Body of pancreas (tissue), 4 donors: ENCODE data around the gene HAND1. TPM values are rescaled to one million over a fixed set of nuclear protein-coding genes. Genes with fewer than 3 reads are reported as not detected.

Source experiments
- ATAC-seq: fragments of 150-250 bp; one replicate; pipeline ENCODE4 v1.9.1; 2016
- DNase-seq, 4 donors: peaks; one replicate each; pipeline ENCODE4 v3.0.0-alpha.2; 2019
- H3K27ac ChIP-seq, 4 donors: fragments of 200-600 bp; sonication (generic); 1 replicate in 3 of 4; 2 replicates in 1 of 4; pipeline versions ENCODE4 v1.5.1 to v1.6.1; 2016 to 2019; ENCODE audit warnings: mild to moderate bottlenecking in 1 of 4, mixed read lengths in 1 of 4, moderate library complexity in 1 of 4
- H3K27me3 ChIP-seq, 2 donors: fragments of 200-600 bp; sonication (generic); one replicate each; pipeline ENCODE4 v1.6.0; 2016; ENCODE audit warnings: mild to moderate bottlenecking in 1 of 2
- H3K36me3 ChIP-seq, 2 donors: fragments of 200-600 bp; sonication (generic); replicated peaks in 1 of 2; 2 replicates each; pipeline ENCODE4 v1.5.1; 2016; ENCODE audit warnings: low read depth in 2 of 2; ENCODE audit not compliant: insufficient read depth in 1 of 2
- H3K4me1 ChIP-seq: fragments of 200-600 bp; sonication (generic); one replicate; pipeline ENCODE4 v1.6.0; 2016
- H3K4me3 ChIP-seq, 2 donors: fragments of 200-600 bp; sonication (generic); 1 replicate in 1 of 2; 2 replicates in 1 of 2; pipeline ENCODE4 v1.5.1; 2016 to 2019
- H3K9me3 ChIP-seq, 3 donors: fragments of 200-600 bp; sonication (generic); 1 replicate in 2 of 3; 2 replicates in 1 of 3; pipeline ENCODE4 v1.5.1; 2016
- POLR2A ChIP-seq, 3 donors: fragments of 450-650 bp; IDR thresholded peaks; one replicate each; pipeline ENCODE4 v1.6.1; 2016; ENCODE audit warnings: antibody characterized with exemption in 3 of 3, mild to moderate bottlenecking in 2 of 3
- whole genome bisulfite sequencing, 2 donors: methylation state at CpG; one replicate each; pipeline ENCODE4 v1.1.5; 2017; 5-methylcytosine and 5-hydroxymethylcytosine counted together
- intact Hi-C: fragments of 100-400 bp; cut with DNase I; formaldehyde crosslinking; loops from one replicate; pipeline ENCODE4 v1.15.1; 2023
- total RNA-seq, 2 donors: library from RNA; depleted of rRNA; stranded (reverse); fragments of >200 nt; gene quantifications; one replicate each; pipeline ENCODE4 v1.1.0, GENCODE V29; 2016
- TF ChIP-seq, protein P1 (sequence below), 7 experiments: fragments of 450-650 bp in 4 of 7; fragments of 200-600 bp in 3 of 7; sonication (generic) in 3 of 7; IDR thresholded peaks; one replicate each; pipeline ENCODE4 v1.5.1; 2016 to 2019; ENCODE audit warnings: antibody characterized with exemption in 7 of 7

HAND1 gene
- total RNA-seq, 2 donors from 2014 or later: not detected

GRCh38 chr5:154451957-154452356 is 26.1 kb downstream of the HAND1 start:
- WGBS, 2 donors: 84 to 85% methylated on average over 8 of the region's 8 CpGs
- intact Hi-C loops: loop anchor here (5.0 kb wide), 1 partner anchor 165 kb away; no protein-coding TSS in a partner anchor
- Histone ChIP-seq H3K9me3 (no peaks in the 10 kb centered on the region), H3K4me1 (peaks cover 18% of the 10 kb centered on the region), H3K4me3 (no peak overlapping the region), H3K36me3 (peaks cover 0 to 20% of the 10 kb centered on the region in 2 donors), H3K27me3 (no peaks in the 10 kb centered on the region), H3K27ac (no peak overlapping the region)
- no peak for DNase-seq
- TF ChIP-seq, protein P1, sequence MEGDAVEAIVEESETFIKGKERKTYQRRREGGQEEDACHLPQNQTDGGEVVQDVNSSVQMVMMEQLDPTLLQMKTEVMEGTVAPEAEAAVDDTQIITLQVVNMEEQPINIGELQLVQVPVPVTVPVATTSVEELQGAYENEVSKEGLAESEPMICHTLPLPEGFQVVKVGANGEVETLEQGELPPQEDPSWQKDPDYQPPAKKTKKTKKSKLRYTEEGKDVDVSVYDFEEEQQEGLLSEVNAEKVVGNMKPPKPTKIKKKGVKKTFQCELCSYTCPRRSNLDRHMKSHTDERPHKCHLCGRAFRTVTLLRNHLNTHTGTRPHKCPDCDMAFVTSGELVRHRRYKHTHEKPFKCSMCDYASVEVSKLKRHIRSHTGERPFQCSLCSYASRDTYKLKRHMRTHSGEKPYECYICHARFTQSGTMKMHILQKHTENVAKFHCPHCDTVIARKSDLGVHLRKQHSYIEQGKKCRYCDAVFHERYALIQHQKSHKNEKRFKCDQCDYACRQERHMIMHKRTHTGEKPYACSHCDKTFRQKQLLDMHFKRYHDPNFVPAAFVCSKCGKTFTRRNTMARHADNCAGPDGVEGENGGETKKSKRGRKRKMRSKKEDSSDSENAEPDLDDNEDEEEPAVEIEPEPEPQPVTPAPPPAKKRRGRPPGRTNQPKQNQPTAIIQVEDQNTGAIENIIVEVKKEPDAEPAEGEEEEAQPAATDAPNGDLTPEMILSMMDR (IDR thresholded peaks at IDR 0.05): no peak
- no peak for TF ChIP-seq POLR2A (IDR thresholded peaks at IDR 0.05)
- ATAC-seq: no peak

DNA sequence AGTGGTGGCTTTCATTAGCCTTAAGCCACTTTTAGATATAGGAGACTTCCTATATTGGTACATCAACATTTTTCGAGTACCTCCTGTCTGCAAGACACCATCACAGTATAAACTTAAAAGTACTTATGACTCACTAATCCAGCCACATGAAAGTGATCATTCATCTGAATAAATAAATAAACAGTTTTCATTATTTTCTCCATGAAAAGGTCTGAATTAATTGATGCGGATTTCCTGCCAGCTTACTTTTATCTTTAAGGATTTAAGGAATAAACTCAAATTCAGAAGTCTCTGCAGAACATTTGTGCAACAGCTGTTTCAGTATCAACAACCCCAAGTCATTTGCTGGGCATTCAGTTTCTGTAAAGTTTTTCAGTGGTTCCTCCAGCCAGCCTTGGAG is 28.2 kb downstream of the HAND1 start:
- Histone ChIP-seq H3K9me3 (no peaks in the 10 kb centered on the region), H3K27ac (no peak overlapping the region), H3K4me3 (no peak overlapping the region), H3K27me3 (no peaks in the 10 kb centered on the region), H3K36me3 (peaks cover 0 to 16% of the 10 kb centered on the region in 2 donors), H3K4me1 (peaks cover 20% of the 10 kb centered on the region)
- intact Hi-C loops: loop anchor here (5.0 kb wide), 1 partner anchor 168 kb away; no protein-coding TSS in a partner anchor
- ATAC-seq (no peak), DNase-seq (no peak)
- WGBS, 2 donors: 90 to 92% methylated on average over 2 of the region's 2 CpGs
- TF ChIP-seq POLR2A (IDR thresholded peaks at IDR 0.05): no peak
- TF ChIP-seq, protein P1 (IDR thresholded peaks at IDR 0.05): no peak

DNA sequence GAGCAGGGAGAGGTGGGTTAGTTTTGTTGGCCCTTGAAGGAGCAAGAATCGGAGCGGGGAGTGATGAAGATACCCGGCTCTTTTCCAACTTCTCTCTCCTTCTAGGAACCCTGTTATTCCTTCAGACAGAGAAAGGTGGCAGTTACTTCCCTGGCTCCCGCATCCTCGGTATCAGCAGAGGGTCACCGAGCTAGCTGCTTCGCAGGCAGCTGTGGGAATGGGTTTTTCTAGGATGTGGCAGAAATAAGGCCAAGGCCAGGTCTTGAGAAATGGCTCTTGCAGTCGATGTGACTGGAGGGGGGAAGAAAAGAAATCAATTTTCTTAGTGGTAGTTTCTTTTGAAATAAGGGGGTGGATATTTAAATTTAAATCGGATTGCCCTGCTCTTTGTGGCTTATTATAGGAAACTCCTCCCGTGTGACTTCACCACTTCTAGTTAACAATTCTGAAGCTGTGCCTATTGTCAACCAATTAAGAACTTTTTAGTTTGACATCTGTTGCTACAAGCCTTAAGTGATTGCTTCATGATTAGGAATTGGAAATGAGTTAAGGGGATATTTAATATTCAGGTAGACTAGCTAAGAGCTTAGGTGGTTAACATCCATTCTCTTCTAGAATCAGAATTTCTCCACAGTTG is 30.8 kb downstream of the HAND1 start:
- peak overlapping the region; percentile 83 to 97 for H3K4me3 ChIP-seq
- H3K27me3 ChIP-seq: no peaks in the 10 kb centered on the region
- intact Hi-C loops: no loop called here
- peak in 1 of 3 donors; percentile 1 for TF ChIP-seq POLR2A (IDR thresholded peaks at IDR 0.05)
- TF ChIP-seq, protein P1 (IDR thresholded peaks at IDR 0.05): no peak
- DNase-seq (no peak), ATAC-seq (no peak)
- WGBS, 2 donors: 6 to 9% methylated on average over 10 of the region's 10 CpGs
- H3K4me1 ChIP-seq: peaks cover 26% of the 10 kb centered on the region
- H3K9me3 ChIP-seq: no peaks in the 10 kb centered on the region
- peaks cover 0 to 3% of the 10 kb centered on the region in 2 donors for H3K36me3 ChIP-seq
- H3K27ac ChIP-seq: peak overlapping the region in 1 of 4 donors; percentile 67

DNA sequence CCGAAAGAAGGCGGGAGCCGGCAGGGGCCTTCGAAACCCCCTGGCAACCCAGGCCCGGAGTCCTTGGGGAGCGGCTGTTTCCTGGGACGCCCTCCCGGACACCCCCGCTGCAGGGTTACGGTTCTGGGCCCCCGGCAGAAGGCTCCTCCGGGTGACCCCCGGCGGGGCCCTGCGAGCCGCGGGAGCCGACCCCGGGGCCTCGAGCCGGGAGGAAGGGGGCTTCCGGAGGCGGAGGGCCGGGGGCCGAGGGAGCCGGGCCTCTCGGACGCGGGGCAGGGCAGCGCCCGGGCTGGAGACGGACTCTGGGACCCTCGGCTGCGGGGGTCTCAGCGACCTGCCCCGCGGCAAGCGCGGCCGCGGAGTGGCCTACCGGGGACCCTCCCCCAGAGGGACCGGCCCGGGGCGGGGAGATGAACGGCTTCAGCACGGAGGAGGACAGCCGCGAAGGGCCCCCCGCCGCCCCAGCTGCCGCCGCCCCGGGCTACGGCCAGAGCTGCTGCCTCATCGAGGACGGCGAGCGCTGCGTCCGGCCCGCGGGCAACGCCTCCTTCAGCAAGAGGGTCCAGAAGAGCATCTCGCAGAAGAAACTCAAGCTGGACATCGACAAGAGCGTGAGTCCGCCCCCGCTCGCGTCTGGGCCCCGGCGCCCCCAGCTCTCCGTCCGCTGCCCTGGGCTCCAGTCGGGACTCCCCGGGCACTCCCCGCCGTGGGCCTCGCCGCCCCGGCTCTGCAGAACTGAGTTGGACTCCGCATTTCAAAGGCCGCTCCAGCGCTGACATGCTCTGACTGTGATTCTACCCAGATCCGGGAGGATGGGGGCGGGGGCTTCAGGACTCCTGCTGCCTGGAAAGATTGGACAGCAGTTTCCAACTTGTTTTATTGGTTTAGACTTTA is 31.6 kb downstream of the HAND1 start:
- WGBS, 2 donors: 0 to 1% methylated on average over 6 to 35 of the region's 87 CpGs
- peak in 1 of 3 donors; percentile 25 for TF ChIP-seq POLR2A (IDR thresholded peaks at IDR 0.05)
- TF ChIP-seq, protein P1 (IDR thresholded peaks at IDR 0.05): no peak
- ATAC-seq (peak; percentile 36), DNase-seq (peak; percentile 43 to 53 (median 48))
- peak overlapping the region; percentile 83 to 97 for H3K4me3 ChIP-seq
- H3K27me3 ChIP-seq: no peaks in the 10 kb centered on the region
- H3K36me3 ChIP-seq: peaks cover 0 to 3% of the 10 kb centered on the region in 2 donors
- H3K9me3 ChIP-seq: no peaks in the 10 kb centered on the region
- peaks cover 26% of the 10 kb centered on the region for H3K4me1 ChIP-seq
- peak overlapping the region in 3 of 4 donors; percentile 50 to 73 (median 67) for H3K27ac ChIP-seq
- intact Hi-C loops: no loop called here
